SH-SY5Y (cell line): ENCODE data around the gene NAA16.

Source experiments
- GATA2 ChIP-seq: IDR thresholded peaks from 2 replicates; pipeline ENCODE4 v1.6.1; 2011; ENCODE audit warnings: mild to moderate bottlenecking, low read depth, low read length
- GATA3 ChIP-seq: IDR thresholded peaks from 2 replicates; pipeline ENCODE4 v1.6.1; 2011; ENCODE audit warnings: low read depth, mild to moderate bottlenecking, low read length, moderate library complexity

GRCh38 chr13:41289463-41289881 lies 21.6 kb upstream of the NAA16 start:
- no peak for TF ChIP-seq GATA3
- TF ChIP-seq GATA2, result no peak
